B cell (primary cell): ENCODE measurements around the gene BRF1.

Source experiments
- CTCF ChIP-seq: fragments of 200-600 bp; IDR thresholded peaks from one replicate; pipeline ENCODE4 v1.8.0; 2022; ENCODE audit warnings: antibody characterized with exemption, mild to moderate bottlenecking
- EZH2 ChIP-seq: IDR thresholded peaks from 2 replicates; pipeline ENCODE4 v1.6.1; 2012; ENCODE audit warnings: borderline replicate concordance, low read depth, mild to moderate bottlenecking, moderate library complexity, low read length; ENCODE audit not compliant: insufficient read depth, poor library complexity, severe bottlenecking

GRCh38 chr14:105211086-105211757 is 89.6 kb downstream of the BRF1 start:
- no peak for TF ChIP-seq CTCF
- no peak for TF ChIP-seq EZH2
